ENCODE measurements around the gene EFNB3.

The EFNB3 gene

GRCh38 chr17:7701681-7702080 is 3.3 kb upstream of the EFNB3 start:
- Histone ChIP-seq H3K27me3 (ENCODE audit: insufficient read depth, low read length, poor library complexity, severe bottlenecking) (no peaks in the 10 kb centered on the region), H4K20me1 (ENCODE audit: insufficient read depth, low read length, poor library complexity, severe bottlenecking) (no peaks in the 10 kb centered on the region), H3F3A (ENCODE audit: low read depth) (no peaks in the 10 kb centered on the region), H3K9me2 (replicated peaks; ENCODE audit: low read depth, low read length) (no peaks in the 10 kb centered on the region), H3K4me1 (ENCODE audit: insufficient read depth, low read length, poor library complexity, severe bottlenecking) (no peaks in the 10 kb centered on the region), H3K9me3 (ENCODE audit: insufficient read depth, low read depth, low read length) (no peaks in the 10 kb centered on the region), H2AFZ (ENCODE audit: low read length) (no peak overlapping the region), H3K79me2 (ENCODE audit: insufficient read depth, low read length) (no peaks in the 10 kb centered on the region), H3K9ac (ENCODE audit: low read depth, low read length, poor library complexity, severe bottlenecking) (no peak overlapping the region), H3K4me3 (ENCODE audit: low read length, poor library complexity, severe bottlenecking) (no peak overlapping the region), H3K4me2 (ENCODE audit: low read depth, low read length, poor library complexity, severe bottlenecking) (no peak overlapping the region), H3K36me3 (ENCODE audit: insufficient read depth, low read length) (no peaks in the 10 kb centered on the region; the same call in 1 of the 2 replicates)
- TF ChIP-seq, protein P1, sequence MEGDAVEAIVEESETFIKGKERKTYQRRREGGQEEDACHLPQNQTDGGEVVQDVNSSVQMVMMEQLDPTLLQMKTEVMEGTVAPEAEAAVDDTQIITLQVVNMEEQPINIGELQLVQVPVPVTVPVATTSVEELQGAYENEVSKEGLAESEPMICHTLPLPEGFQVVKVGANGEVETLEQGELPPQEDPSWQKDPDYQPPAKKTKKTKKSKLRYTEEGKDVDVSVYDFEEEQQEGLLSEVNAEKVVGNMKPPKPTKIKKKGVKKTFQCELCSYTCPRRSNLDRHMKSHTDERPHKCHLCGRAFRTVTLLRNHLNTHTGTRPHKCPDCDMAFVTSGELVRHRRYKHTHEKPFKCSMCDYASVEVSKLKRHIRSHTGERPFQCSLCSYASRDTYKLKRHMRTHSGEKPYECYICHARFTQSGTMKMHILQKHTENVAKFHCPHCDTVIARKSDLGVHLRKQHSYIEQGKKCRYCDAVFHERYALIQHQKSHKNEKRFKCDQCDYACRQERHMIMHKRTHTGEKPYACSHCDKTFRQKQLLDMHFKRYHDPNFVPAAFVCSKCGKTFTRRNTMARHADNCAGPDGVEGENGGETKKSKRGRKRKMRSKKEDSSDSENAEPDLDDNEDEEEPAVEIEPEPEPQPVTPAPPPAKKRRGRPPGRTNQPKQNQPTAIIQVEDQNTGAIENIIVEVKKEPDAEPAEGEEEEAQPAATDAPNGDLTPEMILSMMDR (conservative IDR thresholded peaks at IDR 0.05; ENCODE audit: low read length): no peak
- TF ChIP-seq EZH2phosphoT487 (IDR thresholded peaks at IDR 0.05; ENCODE audit: borderline replicate concordance): no peak

- no peak overlapping the region for H2AFZ ChIP-seq (ENCODE audit: low read length)
- no peak overlapping the region for H3K9ac ChIP-seq (ENCODE audit: low read depth, low read length, poor library complexity, severe bottlenecking)
- H3K4me2 ChIP-seq (ENCODE audit: low read depth, low read length, poor library complexity, severe bottlenecking): no peak overlapping the region
- no peaks in the 10 kb centered on the region for H3K9me2 ChIP-seq (replicated peaks; ENCODE audit: low read depth, low read length)
- H3K79me2 ChIP-seq (ENCODE audit: insufficient read depth, low read length): no peaks in the 10 kb centered on the region
- TF ChIP-seq, protein P1 (conservative IDR thresholded peaks at IDR 0.05; ENCODE audit: low read length): no peak
- no peak for TF ChIP-seq EZH2phosphoT487 (IDR thresholded peaks at IDR 0.05; ENCODE audit: borderline replicate concordance)
- H3K27me3 ChIP-seq (ENCODE audit: insufficient read depth, low read length, poor library complexity, severe bottlenecking): no peaks in the 10 kb centered on the region
- H3F3A ChIP-seq (ENCODE audit: low read depth): no peaks in the 10 kb centered on the region
- H3K4me1 ChIP-seq (ENCODE audit: insufficient read depth, low read length, poor library complexity, severe bottlenecking): no peaks in the 10 kb centered on the region
- H3K9me3 ChIP-seq (ENCODE audit: insufficient read depth, low read depth, low read length): no peaks in the 10 kb centered on the region
- H3K4me3 ChIP-seq (ENCODE audit: low read length, poor library complexity, severe bottlenecking): no peak overlapping the region
- no peaks in the 10 kb centered on the region; the same call in 1 of the 2 replicates for H3K36me3 ChIP-seq (ENCODE audit: insufficient read depth, low read length)
- no peaks in the 10 kb centered on the region for H4K20me1 ChIP-seq (ENCODE audit: insufficient read depth, low read length, poor library complexity, severe bottlenecking)
Observed at GRCh38 chr17:7702776-7703175, 2.2 kb upstream of the EFNB3 start.

- Histone ChIP-seq H3K4me2 (ENCODE audit: low read depth, low read length, poor library complexity, severe bottlenecking) (no peak overlapping the region), H3K9ac (ENCODE audit: low read depth, low read length, poor library complexity, severe bottlenecking) (no peak overlapping the region)
- TF ChIP-seq EZH2phosphoT487 (IDR thresholded peaks at IDR 0.05; ENCODE audit: borderline replicate concordance): no peak
- TF ChIP-seq, protein P1 (conservative IDR thresholded peaks at IDR 0.05; ENCODE audit: low read length): no peak
Observed at GRCh38 chr17:7703584-7704479, 1.2 kb upstream of the EFNB3 start.

More at GRCh38 chr17:7703584-7704479, 1.2 kb upstream of the EFNB3 start:
- Histone ChIP-seq H3K36me3 (ENCODE audit: insufficient read depth, low read length) (no peaks in the 10 kb centered on the region; the same call in 1 of the 2 replicates), H3K4me1 (ENCODE audit: insufficient read depth, low read length, poor library complexity, severe bottlenecking) (no peaks in the 10 kb centered on the region), H3K27me3 (ENCODE audit: insufficient read depth, low read length, poor library complexity, severe bottlenecking) (no peaks in the 10 kb centered on the region), H4K20me1 (ENCODE audit: insufficient read depth, low read length, poor library complexity, severe bottlenecking) (no peaks in the 10 kb centered on the region), H3K4me3 (ENCODE audit: low read length, poor library complexity, severe bottlenecking) (no peak overlapping the region), H3F3A (ENCODE audit: low read depth) (no peaks in the 10 kb centered on the region), H3K9me3 (ENCODE audit: insufficient read depth, low read depth, low read length) (no peaks in the 10 kb centered on the region), H3K9me2 (replicated peaks; ENCODE audit: low read depth, low read length) (no peaks in the 10 kb centered on the region), H3K79me2 (ENCODE audit: insufficient read depth, low read length) (no peaks in the 10 kb centered on the region), H2AFZ (ENCODE audit: low read length) (no peak overlapping the region)

Measured in Loucy (cell line).